ENCODE data around the gene CCDC6.

- TF ChIP-seq, protein P1, sequence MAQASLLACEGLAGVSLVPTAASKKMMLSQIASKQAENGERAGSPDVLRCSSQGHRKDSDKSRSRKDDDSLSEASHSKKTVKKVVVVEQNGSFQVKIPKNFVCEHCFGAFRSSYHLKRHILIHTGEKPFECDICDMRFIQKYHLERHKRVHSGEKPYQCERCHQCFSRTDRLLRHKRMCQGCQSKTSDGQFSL (CRISPR knock-in tag; IDR thresholded peaks at IDR 0.05), result no peak
- TF ChIP-seq, protein P1 (tag; IDR thresholded peaks at IDR 0.05), result no peak
- TF ChIP-seq BRCA1 (IDR thresholded peaks at IDR 0.05) (no peak), BRCA1 (CRISPR knock-in tag; IDR thresholded peaks at IDR 0.05) (no peak), HMG20A (CRISPR knock-in tag; conservative IDR thresholded peaks at IDR 0.05) (no peak), CSDE1 (IDR thresholded peaks at IDR 0.05) (no peak), HMG20B (CRISPR knock-in tag; IDR thresholded peaks at IDR 0.05) (no peak), SAFB (IDR thresholded peaks at IDR 0.05; ENCODE audit: borderline replicate concordance, low read depth, low read length) (no peak), KDM5B (IDR thresholded peaks at IDR 0.05; ENCODE audit: insufficient replicate concordance, low read depth, low read length) (no peak), POLR2AphosphoS5 (IDR thresholded peaks at IDR 0.05; ENCODE audit: control insufficient read depth, insufficient read depth, low read depth, low read length) (no peak), TCF7L2 (IDR thresholded peaks at IDR 0.05; ENCODE audit: low read depth, low read length) (no peak), NFXL1 (CRISPR knock-in tag; IDR thresholded peaks at IDR 0.05) (no peak), SMC3 (conservative IDR thresholded peaks at IDR 0.05; ENCODE audit: insufficient read depth, low read depth, low read length) (no peak), HDAC2 (IDR thresholded peaks at IDR 0.05) (no peak), YY1 (IDR thresholded peaks at IDR 0.05; ENCODE audit: borderline replicate concordance in 1 of 3, control insufficient read depth in 1 of 3, extremely low read depth in 1 of 3, insufficient read depth in 3 of 3, insufficient read length in 1 of 3, insufficient replicate concordance in 2 of 3, low read depth in 1 of 3, low read length in 2 of 3) (no peak)
Observed at GRCh38 chr10:59859570-59859969, 46.8 kb downstream of the CCDC6 start.
